Activated CD8-positive, alpha-beta memory T cell treated with anti-CD3 and anti-CD28 coated beads for 24 hours (primary cell): ENCODE data around the gene ECT2L.
"Not testable (repeated sequence)": the region's sequence is repeated elsewhere in the genome, so short reads cannot be mapped to it uniquely, and the experiment has no call there.

ENCODE experiments used
- DNase-seq: peaks from one replicate; pipeline ENCODE4 v3.0.0-alpha.2; 2020

ECT2L gene

GRCh38 chr6:138863321-138863720 is 67.4 kb downstream of the ECT2L start:
- DNase-seq: no peak

GRCh38 chr6:138864343-138864890 is 68.5 kb downstream of the ECT2L start:
- DNase-seq: no peak

DNA sequence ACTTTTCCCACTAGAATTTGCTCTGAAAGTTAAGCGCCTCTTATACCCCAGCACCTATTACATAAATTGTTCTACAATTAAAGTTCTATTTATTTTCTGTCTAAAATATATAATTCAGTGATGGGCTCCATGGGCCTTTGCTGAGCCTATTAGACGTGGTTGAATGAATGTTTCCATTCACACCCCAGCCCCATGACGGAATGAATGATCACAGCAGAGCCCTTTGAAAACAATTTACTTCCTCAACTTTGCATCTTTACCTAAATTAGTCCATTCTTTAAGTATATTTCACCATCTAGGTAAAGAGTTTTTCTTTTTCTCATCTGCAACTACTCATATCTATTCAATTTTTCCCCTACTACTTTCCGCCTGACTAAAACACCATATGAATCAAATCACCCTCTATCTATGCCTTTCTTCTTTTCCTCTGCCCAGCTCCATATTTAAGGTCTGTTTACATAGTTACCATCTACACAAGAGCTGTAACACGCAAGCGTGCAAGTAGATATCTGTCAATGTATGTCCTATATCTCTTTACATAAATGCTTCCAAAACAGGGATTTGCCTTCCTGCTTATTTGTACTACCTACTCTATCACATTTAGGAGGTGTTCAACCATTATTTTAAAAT is 69.7 kb downstream of the ECT2L start:
- DNase-seq: no peak

DNA sequence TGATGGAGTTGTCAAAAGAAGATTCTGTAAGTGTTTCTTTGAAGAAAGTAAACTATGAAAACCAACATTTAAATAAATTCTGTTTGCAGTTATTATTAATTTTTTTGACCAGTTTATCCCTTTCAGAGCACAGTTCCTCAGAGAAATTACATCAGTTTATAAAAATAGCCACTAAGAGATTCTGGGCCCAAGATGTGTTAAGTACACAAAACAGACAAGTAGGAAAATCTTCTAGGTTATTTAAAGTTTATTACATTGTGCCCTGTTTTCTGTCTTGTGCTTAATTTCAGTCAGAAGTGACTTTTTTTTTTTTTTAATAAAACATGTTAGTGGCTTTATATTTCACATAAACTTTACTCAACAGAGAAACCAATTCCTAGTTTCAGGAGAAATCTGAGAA is 72.3 kb downstream of the ECT2L start:
- no peak for DNase-seq

- no peak for DNase-seq
Observed at GRCh38 chr6:138869398-138869797, 73.5 kb downstream of the ECT2L start.

- no peak for DNase-seq
Observed at GRCh38 chr6:138873191-138873590, 77.3 kb downstream of the ECT2L start.

GRCh38 chr6:138882369-138883017 is 86.6 kb downstream of the ECT2L start:
- DNase-seq: no peak

- no peak for DNase-seq
Observed at GRCh38 chr6:138885156-138885819, 89.4 kb downstream of the ECT2L start.

DNA sequence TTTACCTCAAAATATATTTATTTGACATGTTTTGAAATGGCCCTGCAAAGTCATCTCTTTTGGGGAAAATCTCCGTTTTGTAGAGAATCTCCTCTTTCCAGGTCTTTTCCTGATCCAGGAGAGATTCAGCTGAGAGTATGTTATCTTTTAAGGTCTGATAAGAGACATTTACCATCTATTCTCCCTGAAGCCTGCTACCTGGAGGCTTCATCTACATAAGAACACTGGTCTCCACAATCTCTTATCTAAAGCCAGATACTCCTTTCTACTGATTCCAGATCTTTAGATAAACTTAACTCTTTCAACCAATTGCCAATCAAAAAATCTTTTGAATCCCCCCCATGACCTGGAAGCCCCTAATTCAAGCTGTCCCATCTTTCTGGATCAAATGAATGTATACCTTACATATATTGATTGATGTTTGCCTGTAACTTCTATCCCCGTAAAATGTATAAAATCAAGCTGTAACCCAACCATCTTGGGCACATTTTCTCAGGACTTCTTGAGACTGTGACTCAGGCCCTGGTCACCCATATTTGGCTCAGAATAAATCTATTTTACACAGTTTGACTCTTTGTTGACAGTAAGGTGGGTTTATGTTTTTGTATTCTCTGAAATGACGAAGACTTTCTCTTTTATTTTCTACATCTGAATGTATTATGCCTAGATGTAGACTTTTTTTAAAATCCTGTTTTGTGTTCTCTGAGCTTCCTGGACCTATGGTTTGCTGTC is 95.5 kb downstream of the ECT2L start:
- no peak for DNase-seq

- DNase-seq: no peak
Observed at GRCh38 chr6:138896104-138896756, 100.3 kb downstream of the ECT2L start.

DNA sequence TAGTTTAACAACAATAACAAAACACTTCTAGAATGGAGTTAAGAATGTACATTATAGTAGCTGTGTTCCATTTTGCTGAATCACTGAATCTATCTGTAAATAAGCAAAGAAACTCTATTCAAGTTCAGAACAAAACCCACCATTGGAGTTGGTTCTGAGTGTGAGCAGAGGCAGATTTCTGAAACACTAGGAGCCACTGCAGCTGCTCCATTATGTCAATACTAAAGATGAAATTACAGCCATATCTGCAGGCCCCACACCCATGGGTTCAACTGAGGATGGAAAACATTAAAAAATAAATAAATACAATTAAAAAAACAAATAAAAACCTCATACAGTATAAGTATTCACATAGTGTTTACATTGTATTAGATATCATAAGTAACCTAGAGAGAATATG is 101.1 kb downstream of the ECT2L start:
- no peak for DNase-seq

DNA sequence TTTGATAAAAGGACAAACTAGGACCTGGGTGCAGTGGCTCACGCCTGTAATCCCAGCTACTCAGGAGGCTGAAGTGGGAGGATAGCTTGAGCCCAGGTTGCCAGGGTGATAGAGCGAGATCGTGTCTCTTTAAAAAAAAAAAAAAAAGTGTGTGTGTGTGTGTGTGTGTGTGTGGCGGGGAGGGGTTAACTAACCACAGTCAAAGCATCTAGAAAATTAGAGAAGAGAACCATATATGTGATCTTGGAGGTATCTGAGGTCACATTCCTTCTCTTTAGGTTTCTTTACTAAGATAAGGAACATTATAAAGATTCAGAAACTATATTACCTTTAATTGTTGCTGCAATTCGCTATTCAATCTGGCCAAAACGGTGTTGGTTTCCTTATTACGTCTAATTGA is 111.3 kb downstream of the ECT2L start:
- no peak for DNase-seq

DNA sequence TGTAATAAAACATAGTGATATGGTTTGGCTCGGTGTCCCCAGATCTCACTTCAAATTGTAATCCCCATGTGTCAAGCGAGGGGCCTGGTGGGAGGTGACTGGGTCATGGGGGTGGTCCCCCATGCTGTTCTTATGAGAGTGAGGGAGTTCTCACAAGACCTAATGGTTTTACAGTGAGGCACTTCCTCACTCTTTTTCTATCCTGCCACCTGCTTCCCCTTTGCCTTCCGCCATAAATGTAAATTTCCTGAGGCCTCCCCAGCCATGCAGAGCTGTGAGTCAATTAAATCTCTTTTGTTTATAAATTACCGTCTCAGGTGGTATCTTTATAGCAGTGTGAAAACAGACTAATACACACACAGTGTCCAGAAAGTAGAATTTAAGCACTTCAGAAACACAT is 113.6 kb downstream of the ECT2L start:
- DNase-seq: no peak

DNA sequence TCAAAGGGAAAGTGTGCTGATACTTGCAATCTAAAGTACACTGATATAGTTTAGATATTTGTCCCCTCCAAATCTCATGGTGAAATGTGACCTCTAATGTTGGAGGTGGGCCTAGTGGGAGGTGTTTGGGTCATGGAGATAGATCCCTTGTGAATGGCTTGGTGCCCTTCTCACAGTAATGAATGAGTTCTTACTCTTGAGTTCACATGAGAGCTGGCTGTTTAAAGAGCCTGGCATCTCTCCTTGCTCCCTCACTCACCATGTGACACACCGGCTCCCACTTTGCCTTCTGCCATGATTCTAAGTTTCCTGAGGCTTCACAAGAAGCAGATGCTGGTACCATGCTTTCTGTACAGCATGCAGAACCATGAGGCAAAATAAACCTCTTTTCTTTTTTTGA is 114.1 kb downstream of the ECT2L start:
- DNase-seq: no peak

- no peak for DNase-seq
Observed at GRCh38 chr6:138912308-138912707, 116.4 kb downstream of the ECT2L start.

GRCh38 chr6:138914701-138915100 is 118.8 kb downstream of the ECT2L start:
- DNase-seq: no peak

DNA sequence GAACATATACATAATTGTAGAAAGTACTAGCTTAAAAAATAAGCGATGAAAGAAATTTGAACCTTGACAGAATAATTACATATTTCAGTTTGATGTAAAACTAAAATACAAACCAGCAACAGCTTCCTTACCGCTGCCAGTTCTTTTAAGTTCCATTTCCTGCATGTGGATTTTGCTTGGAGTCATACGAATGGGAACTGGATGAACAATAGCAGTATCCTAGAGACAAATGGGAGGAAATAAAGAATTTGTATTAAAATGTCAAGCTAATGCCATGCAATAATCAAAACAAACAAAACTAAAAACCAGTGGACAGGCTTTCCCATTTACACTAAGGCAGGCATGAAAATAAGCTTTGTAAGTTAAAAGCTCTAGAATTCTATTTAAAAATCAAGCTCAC is 125.0 kb downstream of the ECT2L start:
- DNase-seq: no peak

- no peak for DNase-seq
Observed at GRCh38 chr6:138923561-138923960, 127.7 kb downstream of the ECT2L start.

DNA sequence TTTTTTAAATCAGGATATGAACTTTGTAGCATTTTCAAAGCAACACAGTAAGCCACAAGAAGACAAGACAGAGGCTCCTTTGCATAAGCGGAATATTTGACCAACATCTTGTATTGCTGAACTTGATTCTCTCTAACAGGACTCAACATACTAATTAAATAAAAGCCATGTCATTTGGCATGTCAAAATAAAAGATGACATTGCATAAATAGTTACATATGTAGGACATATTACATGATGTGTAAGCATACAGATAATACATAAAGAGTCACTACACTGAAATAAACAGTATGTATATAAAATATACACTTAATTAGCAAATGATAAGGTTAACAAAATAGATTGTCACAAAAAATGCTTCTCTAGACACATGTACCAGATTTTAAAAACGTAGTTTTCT is 129.9 kb downstream of the ECT2L start:
- DNase-seq: no peak

GRCh38 chr6:138926579-138926978 is 130.7 kb downstream of the ECT2L start:
- no peak for DNase-seq

DNA sequence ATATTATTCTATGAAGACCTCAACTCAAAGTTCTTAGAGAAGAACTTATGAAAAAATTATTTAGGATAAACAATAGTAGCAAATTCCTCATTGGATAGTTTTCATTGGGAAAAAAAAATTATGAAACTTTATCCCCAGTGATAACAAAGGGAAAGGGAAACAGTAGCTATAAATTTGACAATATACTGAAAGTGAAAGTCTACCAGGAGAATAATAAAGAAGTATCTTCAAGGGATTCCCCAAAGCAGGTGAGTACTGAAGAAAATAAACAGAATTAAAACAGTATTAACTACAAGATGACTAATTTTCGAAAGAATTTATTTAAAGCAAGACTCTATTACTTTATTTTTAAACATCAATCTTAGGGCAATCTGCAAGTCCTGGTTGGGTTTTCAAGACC is 135.8 kb downstream of the ECT2L start:
- DNase-seq: no peak

DNA sequence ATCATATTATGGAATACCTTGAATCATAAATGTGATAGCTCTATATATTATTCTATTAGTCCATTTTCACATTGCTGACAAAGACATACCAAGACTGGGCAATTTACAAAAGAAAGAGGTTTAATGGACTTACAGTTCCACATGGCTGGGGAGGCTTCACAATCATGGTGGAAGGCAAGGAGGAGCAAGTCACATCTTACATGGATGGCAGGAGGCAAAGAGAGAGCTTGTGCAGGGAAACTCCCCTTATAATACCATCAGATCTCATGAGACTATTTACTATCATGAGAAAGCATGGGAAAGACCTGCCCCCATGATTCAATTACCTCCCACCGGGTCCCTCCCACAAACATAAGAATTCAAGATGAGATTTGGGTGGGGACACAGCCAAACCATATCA is 141.0 kb downstream of the ECT2L start:
- DNase-seq: not testable (repeated sequence)

DNA sequence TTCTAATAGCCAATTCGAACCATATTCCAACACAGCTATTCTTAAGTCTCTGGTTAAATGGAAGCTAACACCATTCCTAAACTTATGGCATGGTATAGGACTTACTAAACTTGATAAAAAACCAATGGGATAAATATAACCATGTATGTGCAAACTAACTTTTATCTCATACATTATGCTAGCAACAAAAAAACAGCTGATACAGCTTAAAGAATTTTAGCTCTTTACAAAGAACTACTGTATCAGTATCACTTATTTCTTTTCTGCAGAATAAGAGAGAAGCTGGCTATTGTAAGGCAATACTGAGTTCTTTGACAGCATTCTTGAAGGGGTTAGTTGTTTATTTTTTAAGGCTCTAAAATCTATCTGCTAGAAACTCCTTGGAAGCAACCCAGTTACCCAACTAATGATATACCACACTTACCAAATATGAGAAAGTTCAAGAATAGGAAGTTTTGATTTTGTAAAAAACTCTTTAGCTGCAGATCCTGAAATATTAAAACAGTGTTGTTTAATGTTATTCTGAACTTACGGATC is 147.3 kb downstream of the ECT2L start:
- no peak for DNase-seq
